Urinary bladder (tissue), 4 donors: ENCODE measurements around the gene PTH1R. TPM values are rescaled to one million over a fixed set of nuclear protein-coding genes. Genes with fewer than 3 reads are reported as not detected.
"Not testable (repeated sequence)": the region's sequence is repeated elsewhere in the genome, so short reads cannot be mapped to it uniquely, and the experiment has no call there.

ENCODE experiments used
- DNase-seq: peaks from one replicate; pipeline ENCODE4 v3.0.0-alpha.2; 2015; ENCODE audit errors: extremely low spot score
- H3K27ac ChIP-seq: one replicate; pipeline ENCODE4 v1.5.1; 2013; ENCODE audit warnings: low read depth, mild to moderate bottlenecking, moderate library complexity
- H3K36me3 ChIP-seq: one replicate; pipeline ENCODE4 v1.6.1; 2013; ENCODE audit warnings: mild to moderate bottlenecking, moderate library complexity; ENCODE audit not compliant: insufficient read depth
- H3K4me1 ChIP-seq: one replicate; pipeline ENCODE4 v1.6.1; 2013; ENCODE audit warnings: mild to moderate bottlenecking, moderate library complexity; ENCODE audit not compliant: insufficient read depth
- H3K4me3 ChIP-seq: one replicate; pipeline ENCODE4 v1.5.1; 2013; ENCODE audit warnings: low read depth, low read length
- WGBS: extraction: QIAGEN DNeasy Blood & Tissue Kit; methylation state at CpG from one replicate; pipeline ENCODE4 v1.1.7; 2013; 5-methylcytosine and 5-hydroxymethylcytosine counted together
- polyA plus RNA-seq: library from polyadenylated mRNA; stranded (reverse); fragments of 200-250 nt; gene quantifications from one replicate; pipeline ENCODE4 v1.2.3, GENCODE V29; 2013
- total RNA-seq: library from RNA; depleted of rRNA; stranded (reverse); fragments of >200 nt; gene quantifications from one replicate; pipeline ENCODE4 v1.2.3, GENCODE V29; 2014
- donor health status: healthy with polysubstance abuse.
- donor health status: healthy.

The PTH1R gene
- total and polyA plus RNA-seq, 2 donors, result 11.5 to 26.4 TPM

DNA sequence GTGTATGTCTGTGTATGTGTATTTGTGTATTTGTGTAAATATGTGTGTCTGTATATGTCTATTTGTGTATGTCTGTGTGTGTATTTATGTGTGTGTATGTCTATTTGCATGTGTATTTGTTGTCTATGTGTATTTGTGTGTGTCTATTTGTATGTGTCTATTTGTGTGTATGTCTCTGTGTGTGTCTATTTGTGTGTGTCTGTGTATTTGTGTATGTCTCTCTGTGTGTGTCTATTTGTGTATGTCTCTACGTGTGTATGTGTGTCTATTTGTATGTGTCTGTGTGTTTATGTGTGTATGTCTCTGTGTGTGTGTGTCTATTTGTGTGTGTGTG, 30.4 kb downstream of the PTH1R start:
- no peak for DNase-seq
- 45% methylated on average over 1 of the region's 1 CpG for WGBS
- H3K27ac ChIP-seq, result no peak overlapping the region
- H3K36me3 ChIP-seq, result no peaks in the 10 kb centered on the region
- no peaks in the 10 kb centered on the region for H3K4me1 ChIP-seq
- no peak overlapping the region for H3K4me3 ChIP-seq

DNA sequence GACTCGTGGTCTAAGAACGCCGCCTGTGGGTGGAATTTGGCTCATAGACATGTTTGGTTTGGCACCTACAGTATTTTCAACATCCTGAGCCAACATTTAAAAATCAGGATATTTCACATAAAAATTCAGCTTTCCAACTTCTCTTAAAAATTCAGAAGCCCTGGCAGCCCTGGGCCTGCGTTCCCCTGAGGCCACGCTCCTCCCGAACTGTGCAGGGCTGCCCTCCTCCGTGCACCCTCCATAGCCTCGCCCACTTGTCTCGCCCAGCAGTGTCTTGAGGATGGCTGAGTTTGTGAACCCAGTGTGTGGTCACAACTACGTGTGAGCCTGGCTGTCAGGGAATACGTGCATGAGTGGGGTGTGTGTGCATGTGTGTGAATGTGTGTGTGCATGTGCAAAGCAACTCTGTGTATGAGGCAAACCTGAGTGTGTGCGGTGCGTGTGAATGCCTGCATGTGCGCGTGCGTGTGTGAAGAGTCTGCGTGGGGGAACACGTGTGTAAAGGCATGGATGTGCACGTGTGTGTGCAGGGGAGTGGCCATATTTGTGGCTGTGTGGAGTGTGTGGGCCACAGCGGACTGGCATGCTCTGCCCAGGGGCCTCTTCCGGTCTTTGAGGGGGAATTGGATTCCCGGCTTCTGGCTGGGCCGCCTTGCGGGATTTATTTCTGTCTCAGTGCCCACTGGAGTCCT, 30.9 kb downstream of the PTH1R start:
- WGBS, result 62% methylated on average over 24 of the region's 24 CpGs

DNA sequence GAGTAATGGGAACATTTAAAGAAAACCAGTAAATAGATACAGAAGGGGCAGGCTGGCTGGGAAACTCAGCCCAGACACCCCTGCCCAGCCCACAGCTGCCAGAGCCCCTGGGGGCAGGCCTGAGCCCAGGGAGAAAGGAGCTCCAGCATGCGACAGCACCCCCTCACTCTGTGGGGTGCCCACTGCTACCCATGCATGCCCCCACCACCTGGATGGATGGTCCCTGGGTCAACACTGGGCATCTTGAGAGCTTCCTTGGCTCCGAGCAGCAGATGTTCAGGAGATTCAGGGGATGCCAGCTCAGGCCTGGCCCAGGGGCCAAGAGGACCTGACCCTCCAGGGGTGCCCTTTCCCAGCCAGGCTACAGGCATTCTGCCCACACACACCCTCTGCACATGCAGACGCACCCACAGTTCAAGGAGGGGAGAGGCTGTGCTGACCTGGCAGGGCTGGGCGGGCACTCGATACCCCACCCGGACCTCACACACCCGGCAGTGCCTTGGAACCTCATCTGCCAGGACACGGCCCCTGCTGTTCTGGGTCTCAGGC, 31.5 kb downstream of the PTH1R start:
- 53% methylated on average over 8 of the region's 8 CpGs for WGBS
- Histone ChIP-seq H3K27ac (no peak overlapping the region), H3K36me3 (no peaks in the 10 kb centered on the region), H3K4me3 (no peak overlapping the region), H3K4me1 (no peaks in the 10 kb centered on the region)
- DNase-seq, result no peak

More for the DNA sequence above, 30.9 kb downstream of the PTH1R start:
- Histone ChIP-seq H3K27ac (no peak overlapping the region), H3K4me1 (no peaks in the 10 kb centered on the region), H3K36me3 (no peaks in the 10 kb centered on the region), H3K4me3 (no peak overlapping the region)
- no peak for DNase-seq

DNA sequence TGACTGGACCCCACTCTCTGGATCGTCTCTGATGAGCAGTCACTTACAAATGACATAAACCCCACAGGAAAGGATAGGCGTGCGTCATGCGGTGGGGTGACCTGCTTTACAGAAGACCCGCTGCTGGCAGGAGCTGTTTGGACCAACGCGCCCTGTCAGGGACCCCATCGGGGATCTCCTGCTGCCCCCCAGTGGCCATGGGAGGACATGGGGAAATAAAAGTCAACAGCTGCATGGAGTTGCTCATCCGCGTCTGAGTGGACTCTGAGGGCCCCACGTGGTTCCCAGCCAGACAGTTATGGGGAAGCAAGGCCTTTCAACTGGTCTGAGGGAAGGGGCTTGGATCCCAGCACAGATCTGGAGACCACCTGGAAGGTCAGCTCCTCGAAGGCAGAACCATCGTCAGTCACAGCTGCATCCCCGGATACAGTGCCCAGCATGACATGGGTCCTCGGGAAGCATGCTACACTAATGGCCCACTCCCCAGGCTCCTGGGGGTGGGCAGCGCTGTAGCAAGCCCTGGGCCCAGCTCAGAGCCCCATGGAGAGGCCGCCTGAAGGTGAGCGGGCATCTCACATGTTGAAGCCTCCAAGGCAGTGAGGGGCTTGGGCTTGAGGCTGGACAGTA, 32.1 kb downstream of the PTH1R start:
- no peaks in the 10 kb centered on the region for H3K4me1 ChIP-seq
- no peak overlapping the region for H3K4me3 ChIP-seq
- H3K27ac ChIP-seq, result no peak overlapping the region
- 17% methylated on average over 18 of the region's 18 CpGs for WGBS
- no peak for DNase-seq
- no peaks in the 10 kb centered on the region for H3K36me3 ChIP-seq

DNA sequence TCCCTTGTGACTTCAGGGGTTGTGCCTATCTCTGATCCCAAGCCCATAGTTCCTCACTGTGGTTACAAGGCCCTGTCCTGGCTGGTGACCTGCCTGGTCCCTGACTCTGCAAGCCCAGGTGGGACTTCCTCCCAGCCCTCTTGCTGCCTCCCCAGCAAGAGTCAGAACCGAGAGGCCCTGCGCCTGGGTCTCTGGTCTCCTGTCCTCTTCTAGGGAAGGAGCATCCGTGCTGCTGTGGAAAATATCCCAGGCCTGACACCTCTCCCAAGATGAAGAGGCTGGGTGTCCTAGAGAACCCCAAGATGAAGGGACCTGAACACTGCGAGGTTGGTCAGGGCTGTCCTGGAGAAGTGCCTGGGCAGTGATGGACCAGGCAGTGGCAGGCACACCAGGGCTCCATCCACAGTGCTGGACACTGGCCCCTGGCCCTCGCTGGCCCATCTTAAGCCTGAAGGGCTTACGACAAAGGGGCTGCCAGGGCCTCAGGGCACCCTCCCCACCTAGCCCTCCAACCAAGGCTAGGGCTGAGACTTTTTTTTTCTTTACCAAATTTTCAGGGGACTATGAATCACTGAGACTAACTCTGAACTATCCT, 32.7 kb downstream of the PTH1R start:
- no peak for DNase-seq
- no peak overlapping the region for H3K27ac ChIP-seq
- WGBS, result 76% methylated on average over 6 of the region's 6 CpGs
- H3K36me3 ChIP-seq, result no peaks in the 10 kb centered on the region
- H3K4me3 ChIP-seq, result no peak overlapping the region
- H3K4me1 ChIP-seq, result no peaks in the 10 kb centered on the region

DNA sequence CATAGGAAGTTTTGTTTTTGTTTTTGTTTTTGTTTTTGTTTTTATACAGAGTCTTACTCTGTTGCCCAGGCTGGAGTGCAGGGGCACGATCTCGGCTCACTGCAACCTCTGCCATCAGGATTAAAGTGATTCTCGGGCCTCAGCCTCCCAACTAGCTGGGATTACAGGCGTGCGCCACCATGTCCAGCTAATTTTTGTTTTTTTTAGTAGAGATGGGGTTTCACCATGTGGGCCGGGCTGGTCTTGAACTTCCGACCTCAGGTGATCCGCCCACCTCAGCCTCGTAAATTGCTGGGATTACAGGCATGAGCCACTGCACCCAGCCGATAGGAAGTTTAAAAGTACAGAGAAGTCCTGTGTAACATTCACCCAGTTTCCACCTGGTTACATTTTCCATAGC, 33.4 kb downstream of the PTH1R start:
- H3K4me1 ChIP-seq, DNase-seq, H3K4me3 ChIP-seq, H3K27ac ChIP-seq, H3K36me3 ChIP-seq: not testable (repeated sequence)
- 80% methylated on average over 10 of the region's 10 CpGs for WGBS

DNA sequence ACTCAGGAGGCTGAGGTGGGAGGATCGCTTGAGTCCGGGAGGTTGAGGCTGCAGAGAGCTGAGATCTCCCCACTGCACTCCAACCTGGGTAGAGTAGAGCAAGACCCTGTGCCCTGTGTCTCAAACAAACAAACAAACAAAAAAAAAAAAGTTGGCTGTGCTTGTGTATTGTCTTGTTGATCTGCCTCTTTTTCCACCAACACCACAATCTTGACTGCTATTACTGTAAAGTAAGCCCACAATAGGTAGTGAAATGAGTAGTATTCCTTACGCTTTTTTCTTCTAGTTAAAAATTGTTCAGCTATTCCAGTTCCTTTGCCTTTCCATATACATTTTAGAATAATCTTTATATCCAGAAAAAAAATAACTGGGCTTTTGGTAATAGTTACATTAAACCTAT, 35.5 kb downstream of the PTH1R start:
- WGBS, result 96% methylated on average over 3 of the region's 3 CpGs
- Histone ChIP-seq H3K36me3 (no peaks in the 10 kb centered on the region), H3K4me3 (no peak overlapping the region), H3K4me1 (no peaks in the 10 kb centered on the region), H3K27ac (no peak overlapping the region)
- no peak for DNase-seq

DNA sequence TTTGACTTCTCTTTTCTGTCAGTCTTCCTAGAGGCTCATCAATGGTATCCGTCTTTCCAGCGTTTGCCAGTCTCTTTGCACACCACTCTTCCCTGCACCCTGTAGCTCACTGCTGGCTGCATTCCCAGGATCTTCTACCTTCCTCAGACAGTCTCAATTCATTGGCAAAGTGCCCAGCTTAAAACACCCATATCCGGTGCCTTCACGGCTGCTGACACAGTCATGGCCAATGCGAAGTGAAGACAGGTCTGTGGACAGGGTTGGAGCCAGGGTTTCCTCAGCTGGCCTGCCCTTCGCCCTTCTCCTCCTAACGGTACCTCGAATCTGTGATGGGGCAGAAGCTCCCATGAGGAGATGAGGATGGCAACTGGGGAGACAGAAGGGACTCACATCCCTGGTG, 36.1 kb downstream of the PTH1R start:
- 23% methylated on average over 8 of the region's 8 CpGs for WGBS
- Histone ChIP-seq H3K27ac (no peak overlapping the region), H3K36me3 (no peaks in the 10 kb centered on the region), H3K4me3 (no peak overlapping the region), H3K4me1 (no peaks in the 10 kb centered on the region)
- no peak for DNase-seq

DNA sequence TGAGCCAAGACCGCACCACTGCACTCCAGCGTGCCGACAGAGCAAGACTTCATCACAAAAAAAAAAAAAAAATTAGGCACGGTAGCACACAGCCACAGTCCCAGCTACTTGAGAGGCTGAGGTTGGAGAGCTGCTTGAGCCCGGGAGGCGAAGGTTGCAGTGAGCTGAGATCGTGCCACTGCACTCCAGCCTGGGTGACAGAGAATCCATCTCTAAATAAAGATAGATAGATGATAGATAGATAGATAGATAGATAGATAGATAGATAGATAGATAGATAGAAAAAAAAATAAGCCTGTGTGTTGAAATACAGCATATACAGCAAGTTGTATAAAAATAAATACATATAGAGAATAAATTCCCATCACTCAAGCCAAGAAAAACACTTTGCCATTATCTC, 37.3 kb downstream of the PTH1R start:
- 88% methylated on average over 7 of the region's 7 CpGs for WGBS
- H3K36me3 ChIP-seq, result no peaks in the 10 kb centered on the region
- DNase-seq, result no peak
- H3K27ac ChIP-seq, result no peak overlapping the region
- H3K4me1 ChIP-seq, result no peaks in the 10 kb centered on the region
- no peak overlapping the region for H3K4me3 ChIP-seq

DNA sequence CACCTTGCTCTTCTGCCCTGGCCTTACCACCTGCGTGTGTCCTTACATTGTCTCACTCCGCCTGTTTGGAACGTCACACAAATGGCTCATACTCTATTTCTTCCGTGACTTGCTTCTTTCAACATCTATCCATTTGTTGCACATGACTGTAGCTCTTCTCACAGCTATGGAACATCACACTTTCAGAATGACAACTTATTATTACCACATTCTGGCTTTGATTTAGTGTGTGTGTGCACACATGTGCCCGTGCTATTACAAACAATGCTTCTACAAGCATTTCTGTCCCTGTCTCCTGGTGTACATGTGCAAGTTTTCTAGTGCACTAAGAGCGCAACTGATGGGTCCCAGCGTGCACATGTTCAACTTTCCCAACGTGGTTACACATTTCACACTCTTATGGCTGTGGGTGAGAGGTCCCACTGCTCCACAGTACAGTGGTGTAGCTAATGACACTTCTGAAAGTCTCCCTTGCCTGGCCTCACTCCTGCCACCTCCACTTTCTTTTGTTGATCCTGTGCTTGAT, 37.8 kb downstream of the PTH1R start:
- Histone ChIP-seq H3K36me3 (no peaks in the 10 kb centered on the region), H3K4me1 (no peaks in the 10 kb centered on the region), H3K27ac (no peak overlapping the region), H3K4me3 (no peak overlapping the region)
- WGBS, result 82% methylated on average over 8 of the region's 8 CpGs
- DNase-seq, result no peak

DNA sequence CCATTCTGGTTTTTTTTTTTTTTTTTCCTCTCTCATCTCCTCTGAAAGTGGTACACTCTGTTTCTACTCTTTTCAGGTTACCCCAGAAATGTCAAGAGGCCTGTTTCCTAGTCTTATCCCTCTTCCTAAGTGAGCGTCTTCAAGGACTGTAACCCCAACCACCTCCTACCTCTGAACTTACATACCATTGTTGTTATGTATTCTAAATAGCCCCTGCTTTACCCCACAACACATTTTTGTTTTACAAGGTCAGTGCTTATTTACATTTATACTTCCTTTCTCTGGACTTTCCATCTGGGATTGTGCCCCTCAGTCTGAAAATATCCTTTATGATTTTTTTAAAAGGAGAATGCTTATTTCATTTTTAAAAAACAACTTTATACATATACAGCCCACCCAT, 38.8 kb downstream of the PTH1R start:
- H3K27ac ChIP-seq, result no peak overlapping the region
- no peaks in the 10 kb centered on the region for H3K4me1 ChIP-seq
- no peak overlapping the region for H3K4me3 ChIP-seq
- DNase-seq, result no peak
- no peaks in the 10 kb centered on the region for H3K36me3 ChIP-seq
- 90% methylated on average over 1 of the region's 1 CpG for WGBS

DNA sequence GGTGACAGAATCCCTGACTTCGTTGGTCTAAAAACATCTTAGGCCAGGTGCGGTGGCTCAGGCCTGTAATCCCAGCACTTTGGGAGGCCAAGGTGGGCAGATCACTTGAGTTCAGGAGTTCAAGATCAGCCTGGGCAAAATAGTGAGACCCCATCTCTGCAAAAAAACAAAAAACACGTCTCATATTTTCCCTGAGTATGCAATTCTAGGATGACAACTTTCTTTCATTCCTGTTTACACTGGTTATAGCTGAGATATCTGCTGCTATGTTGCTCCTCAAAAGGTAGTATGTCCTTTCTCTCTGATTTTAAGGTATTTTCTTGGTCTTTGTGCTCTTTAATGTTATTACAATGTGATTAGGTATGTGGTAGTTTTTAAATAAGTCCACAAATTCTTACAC, 39.3 kb downstream of the PTH1R start:
- Histone ChIP-seq H3K4me1 (no peaks in the 10 kb centered on the region), H3K27ac (no peak overlapping the region), H3K4me3 (no peak overlapping the region), H3K36me3 (no peaks in the 10 kb centered on the region)
- DNase-seq, result no peak
- 88% methylated on average over 3 of the region's 3 CpGs for WGBS

DNA sequence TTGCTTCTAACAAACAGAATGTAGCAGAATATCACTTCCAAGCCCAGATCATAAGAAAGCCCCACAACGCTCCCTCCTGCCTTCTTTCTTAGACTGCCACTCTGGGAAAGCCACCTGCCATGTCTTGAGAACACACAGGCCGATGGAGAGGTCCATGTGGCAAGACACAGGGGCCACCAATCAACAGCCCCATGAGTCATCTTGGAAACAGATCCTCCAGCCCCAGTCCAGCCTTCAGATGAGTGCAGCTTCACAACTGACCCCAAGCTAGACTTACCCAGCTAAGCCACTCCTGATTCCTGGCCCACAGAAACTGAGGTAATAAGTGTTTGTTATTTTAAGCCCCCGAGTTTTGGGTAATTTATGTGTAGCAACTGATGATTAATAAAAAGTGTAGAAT, 39.7 kb downstream of the PTH1R start:
- H3K4me1 ChIP-seq, result no peaks in the 10 kb centered on the region
- no peaks in the 10 kb centered on the region for H3K36me3 ChIP-seq
- WGBS, result 98% methylated on average over 3 of the region's 3 CpGs
- no peak overlapping the region for H3K4me3 ChIP-seq
- H3K27ac ChIP-seq, result no peak overlapping the region
- DNase-seq, result no peak

DNA sequence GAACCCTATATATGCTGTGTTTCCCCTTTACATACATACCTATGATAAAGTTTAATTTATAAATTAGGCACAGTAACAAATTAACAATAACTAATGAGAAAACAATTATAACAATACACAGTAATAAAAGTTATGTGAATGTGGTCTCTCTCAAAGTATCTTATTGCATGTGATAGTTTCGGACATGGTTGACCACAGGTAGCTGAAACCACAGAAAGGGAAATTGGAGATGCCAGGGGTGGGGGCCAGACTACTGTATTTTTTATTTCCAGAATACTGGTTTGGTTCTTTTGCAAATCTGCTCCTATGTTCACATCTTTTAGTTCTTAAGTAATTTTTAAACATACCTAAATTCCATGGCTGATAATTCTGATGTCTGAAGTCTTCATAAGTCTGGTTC, 40.7 kb downstream of the PTH1R start:
- H3K4me3 ChIP-seq, result no peak overlapping the region
- 94% methylated on average over 1 of the region's 1 CpG for WGBS
- no peak for DNase-seq
- peaks cover 3% of the 10 kb centered on the region for H3K36me3 ChIP-seq
- no peak overlapping the region for H3K27ac ChIP-seq
- H3K4me1 ChIP-seq, result no peaks in the 10 kb centered on the region
